ENCODE data around the gene TAF11L10. TPM values are rescaled to one million over a fixed set of nuclear protein-coding genes. Genes with fewer than 3 reads are reported as not detected.

Gene TAF11L10
- total RNA-seq, 1 donor from 2014 or later, result not detected

GRCh38 chr5:17625686-17626085 lies 28.1 kb upstream of the TAF11L10 start:
- DNase-seq (ENCODE audit: low read depth), result no peak
- H3K27ac Mint-ChIP-seq (ENCODE audit: unreplicated experiment), result no peak overlapping the region
- H4K20me1 ChIP-seq (ENCODE audit: insufficient read depth, low read length), result no peaks in the 10 kb centered on the region
- H3K9me3 Mint-ChIP-seq (ENCODE audit: unreplicated experiment), result no peaks in the 10 kb centered on the region
- no peaks in the 10 kb centered on the region for H3K4me1 Mint-ChIP-seq (ENCODE audit: low read depth, unreplicated experiment)
- no peaks in the 10 kb centered on the region for H3K4me1 ChIP-seq (ENCODE audit: insufficient read depth, low read length)
- TF ChIP-seq EZH2 (IDR thresholded peaks at IDR 0.05; ENCODE audit: insufficient read depth, low read length), result no peak
- TF ChIP-seq, protein P1, sequence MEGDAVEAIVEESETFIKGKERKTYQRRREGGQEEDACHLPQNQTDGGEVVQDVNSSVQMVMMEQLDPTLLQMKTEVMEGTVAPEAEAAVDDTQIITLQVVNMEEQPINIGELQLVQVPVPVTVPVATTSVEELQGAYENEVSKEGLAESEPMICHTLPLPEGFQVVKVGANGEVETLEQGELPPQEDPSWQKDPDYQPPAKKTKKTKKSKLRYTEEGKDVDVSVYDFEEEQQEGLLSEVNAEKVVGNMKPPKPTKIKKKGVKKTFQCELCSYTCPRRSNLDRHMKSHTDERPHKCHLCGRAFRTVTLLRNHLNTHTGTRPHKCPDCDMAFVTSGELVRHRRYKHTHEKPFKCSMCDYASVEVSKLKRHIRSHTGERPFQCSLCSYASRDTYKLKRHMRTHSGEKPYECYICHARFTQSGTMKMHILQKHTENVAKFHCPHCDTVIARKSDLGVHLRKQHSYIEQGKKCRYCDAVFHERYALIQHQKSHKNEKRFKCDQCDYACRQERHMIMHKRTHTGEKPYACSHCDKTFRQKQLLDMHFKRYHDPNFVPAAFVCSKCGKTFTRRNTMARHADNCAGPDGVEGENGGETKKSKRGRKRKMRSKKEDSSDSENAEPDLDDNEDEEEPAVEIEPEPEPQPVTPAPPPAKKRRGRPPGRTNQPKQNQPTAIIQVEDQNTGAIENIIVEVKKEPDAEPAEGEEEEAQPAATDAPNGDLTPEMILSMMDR (IDR thresholded peaks at IDR 0.05; ENCODE audit: insufficient read depth, low read depth, low read length), result no peak
- no peak overlapping the region for H3K27ac ChIP-seq (ENCODE audit: low read depth, low read length)
- no peaks in the 10 kb centered on the region for H3K79me2 ChIP-seq (ENCODE audit: insufficient read depth, low read length)
- no peaks in the 10 kb centered on the region for H3K27me3 Mint-ChIP-seq (ENCODE audit: low read depth, unreplicated experiment)
- H3K36me3 Mint-ChIP-seq (ENCODE audit: low read depth, unreplicated experiment), result no peaks in the 10 kb centered on the region
- H3K27me3 ChIP-seq (ENCODE audit: insufficient read depth, low read length), result no peaks in the 10 kb centered on the region
- H3K36me3 ChIP-seq (ENCODE audit: insufficient read depth, low read length), result no peaks in the 10 kb centered on the region
- H3K4me2 ChIP-seq (ENCODE audit: low read length), result no peak overlapping the region
- H3K4me3 ChIP-seq (ENCODE audit: insufficient read depth, low read depth, low read length), result no peak overlapping the region
- no peak overlapping the region for H3K9ac ChIP-seq (ENCODE audit: low read length)
- no peak overlapping the region for H3K4me3 Mint-ChIP-seq (ENCODE audit: unreplicated experiment)
- no peaks in the 10 kb centered on the region for H3K9me3 ChIP-seq (ENCODE audit: insufficient read depth, low read depth, low read length)
- H2AFZ ChIP-seq (ENCODE audit: low read depth, low read length), result no peak overlapping the region
- FAIRE-seq, result no peak

DNA sequence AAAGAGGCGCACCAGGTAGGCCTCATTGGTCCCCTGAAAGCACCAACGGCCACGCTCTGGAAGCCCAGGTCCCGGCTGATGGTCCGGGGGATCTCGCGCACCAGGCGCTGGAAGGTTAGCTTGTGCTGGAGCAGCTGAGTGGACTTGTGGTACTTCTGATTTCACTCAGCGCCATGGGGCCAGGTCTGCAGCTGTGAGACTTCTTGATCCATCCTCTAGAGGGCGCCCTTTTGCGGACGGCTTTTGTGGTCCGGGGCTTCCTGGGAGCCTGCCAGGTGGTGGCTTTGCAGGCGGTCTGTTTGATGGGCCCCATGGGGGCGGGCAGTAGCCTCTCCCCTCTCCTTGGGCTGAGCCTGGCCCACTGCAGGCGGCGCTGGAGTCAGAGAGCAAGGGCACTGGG lies 23.0 kb upstream of the TAF11L10 start:
- Mint-ChIP-seq H3K9me3 (ENCODE audit: unreplicated experiment) (no peaks in the 10 kb centered on the region), H3K36me3 (ENCODE audit: low read depth, unreplicated experiment) (no peaks in the 10 kb centered on the region), H3K27me3 (ENCODE audit: low read depth, unreplicated experiment) (no peaks in the 10 kb centered on the region), H3K27ac (ENCODE audit: unreplicated experiment) (no peak overlapping the region), H3K4me1 (ENCODE audit: low read depth, unreplicated experiment) (no peaks in the 10 kb centered on the region), H3K4me3 (ENCODE audit: unreplicated experiment) (no peak overlapping the region)
- no peaks in the 10 kb centered on the region for H3K4me1 ChIP-seq (ENCODE audit: insufficient read depth, low read length)
- FAIRE-seq (no peak), DNase-seq (ENCODE audit: low read depth) (no peak)
- no peak overlapping the region for H2AFZ ChIP-seq (ENCODE audit: low read depth, low read length)
- H3K27ac ChIP-seq (ENCODE audit: low read depth, low read length), result no peak overlapping the region
- H3K79me2 ChIP-seq (ENCODE audit: insufficient read depth, low read length), result no peaks in the 10 kb centered on the region
- no peaks in the 10 kb centered on the region for H4K20me1 ChIP-seq (ENCODE audit: insufficient read depth, low read length)
- H3K9me3 ChIP-seq (ENCODE audit: insufficient read depth, low read depth, low read length), result no peaks in the 10 kb centered on the region
- H3K36me3 ChIP-seq (ENCODE audit: insufficient read depth, low read length), result no peaks in the 10 kb centered on the region
- no peak overlapping the region for H3K4me3 ChIP-seq (ENCODE audit: insufficient read depth, low read depth, low read length)
- H3K4me2 ChIP-seq (ENCODE audit: low read length), result no peak overlapping the region
- no peaks in the 10 kb centered on the region for H3K27me3 ChIP-seq (ENCODE audit: insufficient read depth, low read length)
- H3K9ac ChIP-seq (ENCODE audit: low read length), result no peak overlapping the region
- TF ChIP-seq, protein P1 (IDR thresholded peaks at IDR 0.05; ENCODE audit: insufficient read depth, low read depth, low read length), result no peak
- no peak for TF ChIP-seq EZH2 (IDR thresholded peaks at IDR 0.05; ENCODE audit: insufficient read depth, low read length)

DNA sequence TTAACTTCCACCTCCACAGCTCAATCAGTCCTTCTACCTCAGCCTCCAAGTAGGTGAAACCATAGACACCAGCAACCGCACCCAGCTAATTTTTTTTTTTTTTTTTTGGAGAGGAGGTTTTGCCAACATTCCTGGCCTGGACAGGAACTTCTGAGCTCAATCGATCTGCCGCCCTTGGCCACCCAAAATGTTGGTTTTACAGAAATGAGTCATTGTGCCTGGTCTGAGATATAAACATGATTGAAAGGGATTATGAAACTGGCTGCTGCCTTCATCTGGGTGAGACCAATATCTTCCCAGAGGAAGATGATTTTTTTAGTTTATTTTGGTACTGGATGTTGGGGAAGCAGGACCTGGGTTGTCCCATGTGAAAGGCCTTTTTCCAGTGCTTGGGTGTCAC lies 21.7 kb upstream of the TAF11L10 start:
- H3K9ac ChIP-seq (ENCODE audit: low read length), result no peak overlapping the region
- H3K4me2 ChIP-seq (ENCODE audit: low read length), result no peak overlapping the region
- H3K79me2 ChIP-seq (ENCODE audit: insufficient read depth, low read length), result no peaks in the 10 kb centered on the region
- FAIRE-seq (no peak), DNase-seq (ENCODE audit: low read depth) (no peak)
- H3K27me3 ChIP-seq (ENCODE audit: insufficient read depth, low read length), result no peaks in the 10 kb centered on the region
- no peak overlapping the region for H3K4me3 Mint-ChIP-seq (ENCODE audit: unreplicated experiment)
- peaks cover 1% of the 10 kb centered on the region for H3K27me3 Mint-ChIP-seq (ENCODE audit: low read depth, unreplicated experiment)
- H3K9me3 ChIP-seq (ENCODE audit: insufficient read depth, low read depth, low read length), result no peaks in the 10 kb centered on the region
- no peaks in the 10 kb centered on the region for H3K4me1 ChIP-seq (ENCODE audit: insufficient read depth, low read length)
- TF ChIP-seq, protein P1 (IDR thresholded peaks at IDR 0.05; ENCODE audit: insufficient read depth, low read depth, low read length), result no peak
- TF ChIP-seq EZH2 (IDR thresholded peaks at IDR 0.05; ENCODE audit: insufficient read depth, low read length), result no peak
- H3K27ac Mint-ChIP-seq (ENCODE audit: unreplicated experiment), result no peak overlapping the region
- no peaks in the 10 kb centered on the region for H3K36me3 Mint-ChIP-seq (ENCODE audit: low read depth, unreplicated experiment)
- H3K27ac ChIP-seq (ENCODE audit: low read depth, low read length), result no peak overlapping the region
- no peaks in the 10 kb centered on the region for H3K9me3 Mint-ChIP-seq (ENCODE audit: unreplicated experiment)
- no peak overlapping the region for H2AFZ ChIP-seq (ENCODE audit: low read depth, low read length)
- H3K36me3 ChIP-seq (ENCODE audit: insufficient read depth, low read length), result no peaks in the 10 kb centered on the region
- H3K4me3 ChIP-seq (ENCODE audit: insufficient read depth, low read depth, low read length), result no peak overlapping the region
- no peaks in the 10 kb centered on the region for H3K4me1 Mint-ChIP-seq (ENCODE audit: low read depth, unreplicated experiment)
- no peaks in the 10 kb centered on the region for H4K20me1 ChIP-seq (ENCODE audit: insufficient read depth, low read length)

Measured in astrocyte (in vitro differentiated cells and primary cell).